Fibroblast of pulmonary artery (primary cell): ENCODE data around the gene HABP2.
A peak's percentile ranks its signal among the peaks of the same experiment; 100 is the strongest.

ENCODE experiments used
- DNase-seq: peaks from one replicate; pipeline ENCODE4 v3.0.0-alpha.2; 2010; ENCODE audit warnings: low read depth
- H3K4me3 ChIP-seq: replicated peaks from 2 replicates; pipeline ENCODE4 v1.5.1; 2011; ENCODE audit warnings: low read depth, mild to moderate bottlenecking, control low read depth, low read length, moderate library complexity
- CTCF ChIP-seq: IDR thresholded peaks from 2 replicates; pipeline ENCODE4 v1.5.1; 2011; ENCODE audit warnings: mild to moderate bottlenecking, control low read depth, low read length, inconsistent platforms; ENCODE audit errors: missing control alignments

The HABP2 gene

GRCh38 chr10:113561214-113561613 is 8.4 kb downstream of the HABP2 start:
- H3K4me3 ChIP-seq: no peak overlapping the region
- TF ChIP-seq CTCF: no peak
- no peak for DNase-seq

GRCh38 chr10:113562069-113562468 is 9.2 kb downstream of the HABP2 start:
- TF ChIP-seq CTCF: no peak
- no peak overlapping the region for H3K4me3 ChIP-seq
- no peak for DNase-seq

GRCh38 chr10:113562704-113563103 is 9.9 kb downstream of the HABP2 start:
- TF ChIP-seq CTCF: no peak
- no peak for DNase-seq
- H3K4me3 ChIP-seq: no peak overlapping the region

GRCh38 chr10:113563306-113564088 is 10.6 kb downstream of the HABP2 start:
- TF ChIP-seq CTCF: peak; percentile 94

DNA sequence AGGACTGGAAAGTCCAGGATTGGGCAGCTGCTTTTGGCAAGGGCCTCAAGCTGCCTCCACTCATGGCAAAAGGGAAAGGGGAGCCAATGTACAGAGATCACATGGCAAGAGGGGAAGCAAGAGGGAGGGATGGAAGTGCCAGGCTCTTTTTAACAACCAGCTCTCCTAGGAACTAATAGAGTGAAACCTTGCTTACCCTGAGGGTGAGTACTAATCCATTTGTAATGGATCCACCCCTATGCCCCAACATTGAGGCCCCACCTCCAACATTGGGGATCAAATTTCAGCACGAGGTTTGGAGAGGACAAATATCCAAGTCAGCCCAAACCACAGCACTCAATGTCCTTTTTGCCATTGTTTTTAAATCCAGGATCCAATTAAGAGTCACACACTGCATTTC is 12.5 kb downstream of the HABP2 start:
- no peak for DNase-seq
- no peak for TF ChIP-seq CTCF
- H3K4me3 ChIP-seq: no peak overlapping the region

More at GRCh38 chr10:113563306-113564088, 10.6 kb downstream of the HABP2 start:
- peak; percentile 68 for DNase-seq
- peak overlapping the region; percentile 36 for H3K4me3 ChIP-seq

- no peak overlapping the region for H3K4me3 ChIP-seq
- DNase-seq: no peak
- no peak for TF ChIP-seq CTCF
Observed at GRCh38 chr10:113566888-113567287, 14.0 kb downstream of the HABP2 start.

GRCh38 chr10:113569576-113569975 is 16.7 kb downstream of the HABP2 start:
- TF ChIP-seq CTCF: no peak
- no peak overlapping the region for H3K4me3 ChIP-seq
- no peak for DNase-seq
